Mammary epithelial cell (primary cell): Measurements from ENCODE around the gene FARSB.

ENCODE experiments used
- EZH2 ChIP-seq: IDR thresholded peaks from 2 replicates; pipeline ENCODE4 v1.6.1; 2012; ENCODE audit warnings: low read length, inconsistent platforms, borderline replicate concordance
- TF ChIP-seq, protein P1 (sequence below), 2 donors: IDR thresholded peaks in 1 of 2; conservative IDR thresholded peaks in 1 of 2; 2 replicates each; pipeline ENCODE4 v1.5.1; 2011 to 2012; ENCODE audit warnings: inconsistent platforms in 2 of 2, low read length in 2 of 2, mild to moderate bottlenecking in 2 of 2, control low read depth in 1 of 2, low read depth in 1 of 2; ENCODE audit not compliant: insufficient read depth in 1 of 2; ENCODE audit errors: extremely low read depth in 1 of 2

DNA sequence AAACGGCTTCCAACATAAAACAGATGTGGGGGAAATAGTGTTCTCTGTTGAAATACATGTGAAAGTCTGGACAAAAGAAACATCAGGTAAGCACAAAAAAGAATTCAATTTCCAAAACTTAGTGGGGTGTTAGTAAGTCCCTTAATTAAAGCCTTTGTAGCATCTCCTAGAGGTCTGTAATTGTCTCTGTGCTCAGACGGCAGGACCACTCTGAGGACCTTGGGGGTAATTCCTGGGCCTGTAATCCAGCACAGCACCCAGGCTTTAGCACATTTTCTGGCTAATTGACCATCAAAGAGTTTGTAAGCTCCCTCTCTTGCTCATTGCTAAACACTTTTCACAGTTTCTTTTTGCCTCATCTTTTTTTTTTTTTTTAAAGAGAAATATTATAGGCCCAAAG is 80.3 kb downstream of the FARSB start:
- TF ChIP-seq, protein P1, sequence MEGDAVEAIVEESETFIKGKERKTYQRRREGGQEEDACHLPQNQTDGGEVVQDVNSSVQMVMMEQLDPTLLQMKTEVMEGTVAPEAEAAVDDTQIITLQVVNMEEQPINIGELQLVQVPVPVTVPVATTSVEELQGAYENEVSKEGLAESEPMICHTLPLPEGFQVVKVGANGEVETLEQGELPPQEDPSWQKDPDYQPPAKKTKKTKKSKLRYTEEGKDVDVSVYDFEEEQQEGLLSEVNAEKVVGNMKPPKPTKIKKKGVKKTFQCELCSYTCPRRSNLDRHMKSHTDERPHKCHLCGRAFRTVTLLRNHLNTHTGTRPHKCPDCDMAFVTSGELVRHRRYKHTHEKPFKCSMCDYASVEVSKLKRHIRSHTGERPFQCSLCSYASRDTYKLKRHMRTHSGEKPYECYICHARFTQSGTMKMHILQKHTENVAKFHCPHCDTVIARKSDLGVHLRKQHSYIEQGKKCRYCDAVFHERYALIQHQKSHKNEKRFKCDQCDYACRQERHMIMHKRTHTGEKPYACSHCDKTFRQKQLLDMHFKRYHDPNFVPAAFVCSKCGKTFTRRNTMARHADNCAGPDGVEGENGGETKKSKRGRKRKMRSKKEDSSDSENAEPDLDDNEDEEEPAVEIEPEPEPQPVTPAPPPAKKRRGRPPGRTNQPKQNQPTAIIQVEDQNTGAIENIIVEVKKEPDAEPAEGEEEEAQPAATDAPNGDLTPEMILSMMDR (conservative IDR thresholded peaks at IDR 0.05 in 1 of 2, IDR thresholded peaks at IDR 0.05 in 1 of 2; ENCODE audit: extremely low read depth in 1 of 2, insufficient read depth in 1 of 2, low read depth in 1 of 2, low read length in 2 of 2): no peak
- TF ChIP-seq EZH2: no peak
